Nephron progenitor cell (in vitro differentiated cells): ENCODE data around the gene BPIFB2.
"Not testable (repeated sequence)": the region's sequence is repeated elsewhere in the genome, so short reads cannot be mapped to it uniquely, and the experiment has no call there.

Experiments
- DNase-seq: peaks from one replicate; pipeline ENCODE4 v3.0.0; 2021
- H3K27ac Mint-ChIP-seq: 2 replicates; pipeline ENCODE4 v1.8.0; 2021; ENCODE audit warnings: mild to moderate bottlenecking, moderate library complexity, mixed read lengths
- H3K27me3 Mint-ChIP-seq: 2 replicates; pipeline ENCODE4 v1.8.0; 2021; ENCODE audit warnings: mild to moderate bottlenecking, low read depth, mixed read lengths; ENCODE audit not compliant: poor library complexity
- H3K36me3 Mint-ChIP-seq: 2 replicates; pipeline ENCODE4 v1.8.0; 2021; ENCODE audit warnings: low read depth, mixed read lengths
- H3K4me1 Mint-ChIP-seq: 2 replicates; pipeline ENCODE4 v1.8.0; 2021; ENCODE audit warnings: mixed read lengths
- H3K4me3 Mint-ChIP-seq: 2 replicates; pipeline ENCODE4 v1.8.0; 2021; ENCODE audit warnings: mild to moderate bottlenecking, moderate library complexity, mixed read lengths
- H3K9me3 Mint-ChIP-seq: 2 replicates; pipeline ENCODE4 v1.8.0; 2021; ENCODE audit warnings: mild to moderate bottlenecking, moderate library complexity, mixed read lengths
- TF ChIP-seq, protein P1 (sequence below): fragments of 200-600 bp; sonication (generic); IDR thresholded peaks from 2 replicates; pipeline ENCODE4 v1.5.0; 2021; ENCODE audit warnings: antibody characterized with exemption

The BPIFB2 gene

DNA sequence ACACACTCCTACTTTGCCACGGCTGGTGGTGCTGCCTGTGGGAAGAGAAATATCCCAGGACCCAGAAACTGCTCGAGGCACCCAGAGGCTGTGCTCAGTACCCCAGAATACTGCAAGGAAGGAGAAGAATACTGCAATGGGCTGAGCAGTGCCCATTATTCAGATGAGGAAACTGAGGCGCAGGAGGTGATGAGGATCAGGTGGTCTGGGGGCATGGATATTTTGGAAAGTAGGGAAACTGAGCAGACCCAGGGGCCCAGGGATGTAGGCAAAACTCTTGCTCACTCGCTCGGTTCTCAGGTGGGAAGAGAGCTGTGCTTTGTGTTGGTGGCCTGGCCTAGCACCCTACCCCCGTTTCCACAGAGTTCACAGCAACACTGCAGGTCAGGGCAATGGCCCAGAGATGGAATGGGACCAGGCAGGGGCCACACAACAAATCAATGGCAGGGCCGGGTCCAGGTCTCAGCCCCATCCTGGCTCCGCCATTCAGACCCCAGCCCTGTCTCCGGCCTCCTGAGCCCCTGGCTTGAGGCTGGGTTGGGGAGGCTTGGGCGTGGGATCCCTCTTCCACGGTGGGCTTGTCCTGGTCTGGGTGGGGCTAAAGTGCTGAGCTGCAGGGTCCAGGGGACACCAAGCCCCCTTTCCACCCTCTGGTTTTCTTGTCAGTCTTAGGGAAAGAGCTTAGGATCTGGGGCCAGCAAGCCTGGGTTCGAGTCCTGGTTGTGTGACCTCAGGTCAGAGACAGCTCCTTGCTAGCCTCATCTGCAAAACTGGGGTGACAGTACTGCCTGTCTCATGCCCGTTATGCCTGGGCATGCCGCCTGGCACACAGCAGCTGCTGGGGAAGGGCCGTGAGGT is 37.2 kb upstream of the BPIFB2 start:
- peaks cover 34% of the 10 kb centered on the region for H3K4me1 Mint-ChIP-seq
- TF ChIP-seq, protein P1, sequence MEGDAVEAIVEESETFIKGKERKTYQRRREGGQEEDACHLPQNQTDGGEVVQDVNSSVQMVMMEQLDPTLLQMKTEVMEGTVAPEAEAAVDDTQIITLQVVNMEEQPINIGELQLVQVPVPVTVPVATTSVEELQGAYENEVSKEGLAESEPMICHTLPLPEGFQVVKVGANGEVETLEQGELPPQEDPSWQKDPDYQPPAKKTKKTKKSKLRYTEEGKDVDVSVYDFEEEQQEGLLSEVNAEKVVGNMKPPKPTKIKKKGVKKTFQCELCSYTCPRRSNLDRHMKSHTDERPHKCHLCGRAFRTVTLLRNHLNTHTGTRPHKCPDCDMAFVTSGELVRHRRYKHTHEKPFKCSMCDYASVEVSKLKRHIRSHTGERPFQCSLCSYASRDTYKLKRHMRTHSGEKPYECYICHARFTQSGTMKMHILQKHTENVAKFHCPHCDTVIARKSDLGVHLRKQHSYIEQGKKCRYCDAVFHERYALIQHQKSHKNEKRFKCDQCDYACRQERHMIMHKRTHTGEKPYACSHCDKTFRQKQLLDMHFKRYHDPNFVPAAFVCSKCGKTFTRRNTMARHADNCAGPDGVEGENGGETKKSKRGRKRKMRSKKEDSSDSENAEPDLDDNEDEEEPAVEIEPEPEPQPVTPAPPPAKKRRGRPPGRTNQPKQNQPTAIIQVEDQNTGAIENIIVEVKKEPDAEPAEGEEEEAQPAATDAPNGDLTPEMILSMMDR, result no peak
- peaks cover 7% of the 10 kb centered on the region for H3K27me3 Mint-ChIP-seq
- no peak overlapping the region for H3K4me3 Mint-ChIP-seq
- H3K27ac Mint-ChIP-seq, result peak overlapping the region; percentile 73
- DNase-seq, result no peak
- no peaks in the 10 kb centered on the region for H3K36me3 Mint-ChIP-seq
- H3K9me3 Mint-ChIP-seq, result no peaks in the 10 kb centered on the region

DNA sequence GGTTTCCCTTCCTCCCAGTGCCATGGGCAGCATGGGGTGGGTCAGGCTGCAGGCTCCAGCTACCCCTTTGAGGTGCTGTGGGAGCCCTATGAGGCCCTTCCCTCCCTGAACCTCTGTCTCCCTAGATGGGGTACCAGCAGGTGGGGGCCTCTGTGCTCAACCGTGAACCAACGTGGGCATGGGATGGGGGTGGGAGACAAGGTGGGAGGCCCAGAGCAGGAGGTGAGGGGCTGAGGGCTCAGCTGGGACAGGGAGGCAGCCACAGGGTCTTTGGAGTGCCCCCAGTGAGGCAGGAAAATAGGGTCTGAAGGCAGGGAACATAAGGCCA is 36.6 kb upstream of the BPIFB2 start:
- peaks cover 34% of the 10 kb centered on the region for H3K4me1 Mint-ChIP-seq
- DNase-seq, result no peak
- H3K36me3 Mint-ChIP-seq, result no peaks in the 10 kb centered on the region
- no peak overlapping the region for H3K27ac Mint-ChIP-seq
- no peak overlapping the region for H3K4me3 Mint-ChIP-seq
- TF ChIP-seq, protein P1, result no peak
- no peaks in the 10 kb centered on the region for H3K9me3 Mint-ChIP-seq
- H3K27me3 Mint-ChIP-seq, result peaks cover 11% of the 10 kb centered on the region

DNA sequence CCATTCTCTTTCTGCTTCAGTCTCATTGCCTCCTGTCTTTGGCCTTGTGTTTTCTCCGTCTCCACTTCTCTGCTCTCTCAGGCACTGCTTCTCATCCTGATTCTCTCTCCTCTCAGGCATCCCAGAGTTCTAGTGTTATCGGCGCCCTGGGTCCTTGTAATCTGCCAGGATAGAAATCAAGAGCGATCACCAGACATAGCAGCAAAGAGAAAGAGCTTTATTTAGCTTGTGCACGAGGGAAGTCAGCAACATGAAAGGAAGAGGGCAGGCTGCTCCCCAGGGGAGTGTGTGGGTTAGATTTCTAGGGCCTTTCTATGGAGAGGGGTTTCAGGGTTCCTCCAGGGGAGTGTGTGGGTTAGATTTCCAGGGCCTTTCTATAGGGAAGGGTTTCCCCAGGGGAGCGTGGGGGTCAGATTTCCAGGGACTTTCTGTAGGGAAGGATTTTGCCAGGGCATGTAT is 35.8 kb upstream of the BPIFB2 start:
- peak; percentile 34 for DNase-seq
- H3K36me3 Mint-ChIP-seq, result no peaks in the 10 kb centered on the region

DNA sequence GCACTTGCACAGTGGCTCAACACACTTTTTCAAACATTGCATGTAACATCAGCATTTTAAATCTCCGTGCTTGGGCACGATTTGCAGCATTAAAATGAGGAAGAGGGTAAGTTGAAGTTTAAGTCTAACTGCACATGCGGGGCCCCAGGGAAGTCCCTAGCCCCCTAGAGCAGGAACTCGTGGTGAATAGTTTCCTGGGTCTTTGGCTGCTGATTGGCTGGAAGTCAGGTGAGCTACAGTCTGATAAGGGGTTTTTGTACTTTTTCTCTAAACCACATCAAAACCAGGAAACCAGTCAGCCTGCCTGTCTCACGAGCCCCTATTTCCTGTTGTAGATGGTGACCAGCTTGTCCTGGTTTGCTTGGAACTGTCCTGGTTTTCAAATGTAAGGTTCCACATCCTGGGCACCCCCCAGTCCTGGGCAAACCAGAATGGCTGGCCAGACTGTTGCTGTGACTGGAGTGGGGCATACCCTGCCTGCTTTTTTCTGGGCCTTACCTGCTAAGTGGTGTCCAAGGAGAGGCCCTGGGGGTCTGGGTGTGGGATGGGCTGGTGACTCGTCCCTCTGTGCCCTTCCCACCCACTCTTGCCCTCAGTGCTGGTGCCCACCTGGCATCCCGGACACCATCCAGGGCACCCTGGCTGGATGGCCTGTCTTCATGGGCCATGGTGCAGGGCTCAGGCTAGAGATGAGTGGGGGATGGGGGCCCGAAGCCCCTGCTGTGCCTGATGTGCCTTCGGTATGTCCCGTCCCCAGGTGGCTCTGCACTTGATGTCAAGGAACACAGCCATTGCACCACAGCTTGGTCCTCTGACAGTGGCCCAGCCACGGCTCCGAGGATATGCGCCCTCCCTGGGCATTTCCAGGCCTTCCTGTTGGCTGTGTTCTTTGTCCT is 35.1 kb upstream of the BPIFB2 start:
- Mint-ChIP-seq H3K27me3 (peaks cover 4% of the 10 kb centered on the region), H3K4me1 (peaks cover 34% of the 10 kb centered on the region), H3K4me3 (no peak overlapping the region), H3K9me3 (peaks cover 8% of the 10 kb centered on the region), H3K36me3 (no peaks in the 10 kb centered on the region), H3K27ac (no peak overlapping the region)
- DNase-seq, result no peak
- TF ChIP-seq, protein P1, result no peak

More for the DNA sequence above, 35.8 kb upstream of the BPIFB2 start:
- Mint-ChIP-seq H3K4me1 (peaks cover 34% of the 10 kb centered on the region), H3K4me3 (no peak overlapping the region), H3K9me3 (peaks cover 6% of the 10 kb centered on the region), H3K27me3 (peaks cover 7% of the 10 kb centered on the region), H3K27ac (no peak overlapping the region)
- TF ChIP-seq, protein P1, result no peak

DNA sequence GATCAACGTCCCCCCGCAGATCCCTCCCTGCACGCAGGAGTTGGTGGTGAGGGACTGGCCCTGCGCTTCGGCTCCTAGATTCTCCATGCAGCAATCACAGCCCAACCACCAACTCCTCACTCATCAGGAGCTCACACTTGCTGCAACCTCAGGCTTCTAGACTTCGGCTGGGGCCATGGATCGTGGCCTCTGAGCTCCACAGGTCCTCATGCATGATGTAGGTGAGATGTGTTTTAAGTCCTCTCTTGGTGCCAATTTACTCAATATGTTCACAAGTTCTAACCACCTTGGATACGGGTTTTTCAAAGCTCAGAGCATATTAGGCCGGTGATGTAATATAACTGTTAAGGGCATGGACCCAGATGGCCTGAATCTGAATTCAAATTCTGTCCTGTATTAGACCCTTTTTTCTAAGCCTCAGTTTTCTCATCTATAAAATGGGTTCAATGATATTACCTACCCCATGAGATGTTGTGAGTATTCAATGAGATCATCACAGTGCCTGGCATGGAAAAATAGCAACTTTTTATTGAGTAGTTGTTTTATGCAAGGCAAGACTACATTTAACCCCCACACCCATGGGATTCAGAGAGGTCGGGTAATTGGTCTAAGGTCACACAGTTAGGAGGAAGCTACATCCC is 34.3 kb upstream of the BPIFB2 start:
- Mint-ChIP-seq H3K9me3 (peaks cover 8% of the 10 kb centered on the region), H3K4me1 (peaks cover 34% of the 10 kb centered on the region), H3K27me3 (peaks cover 4% of the 10 kb centered on the region), H3K36me3 (no peaks in the 10 kb centered on the region), H3K27ac (no peak overlapping the region), H3K4me3 (no peak overlapping the region)
- DNase-seq, result no peak
- TF ChIP-seq, protein P1, result no peak

DNA sequence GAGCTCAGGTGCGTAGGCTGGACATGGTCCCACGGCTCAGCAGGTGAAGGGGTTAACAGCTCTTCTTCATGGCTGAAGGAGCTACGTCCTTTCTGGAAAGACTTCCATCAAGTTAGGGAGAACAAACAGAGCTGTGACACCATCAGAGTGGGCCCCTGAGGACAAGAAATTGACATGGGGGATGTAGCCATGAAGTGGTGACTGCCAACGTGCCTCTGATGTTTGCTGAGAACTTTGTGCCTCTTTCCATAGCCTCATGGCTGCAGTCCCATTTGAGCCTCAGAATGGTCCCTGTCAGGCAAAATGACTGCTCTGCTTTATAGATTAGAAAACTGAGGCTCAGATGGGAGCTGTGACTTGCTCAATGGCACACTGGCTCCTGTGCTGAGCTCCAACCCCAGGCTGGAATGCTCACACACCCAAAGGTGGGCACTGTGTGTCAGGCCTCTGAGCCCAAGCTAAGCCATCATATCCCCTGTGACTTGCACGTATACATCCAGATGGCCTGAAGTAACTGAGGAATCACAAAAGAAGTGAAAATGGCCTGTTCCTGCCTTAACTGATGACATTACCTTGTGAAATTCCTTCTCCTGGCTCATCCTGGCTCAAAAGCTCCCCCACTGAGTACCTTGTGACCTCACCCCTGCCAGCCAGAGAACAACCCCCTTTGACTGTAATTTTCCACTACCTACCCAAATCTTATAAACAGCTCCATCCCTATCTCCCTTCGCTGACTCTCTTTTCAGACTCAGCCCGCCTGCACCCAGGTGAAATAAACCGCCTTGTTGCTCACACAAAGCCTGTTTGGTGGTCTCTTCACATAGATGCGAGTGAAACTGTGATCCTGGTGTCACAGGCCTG is 33.1 kb upstream of the BPIFB2 start:
- H3K9me3 Mint-ChIP-seq, DNase-seq, H3K4me3 Mint-ChIP-seq, H3K27me3 Mint-ChIP-seq, H3K36me3 Mint-ChIP-seq: not testable (repeated sequence)
- Mint-ChIP-seq H3K27ac (peak overlapping the region; percentile 97), H3K4me1 (peaks cover 25% of the 10 kb centered on the region)

DNA sequence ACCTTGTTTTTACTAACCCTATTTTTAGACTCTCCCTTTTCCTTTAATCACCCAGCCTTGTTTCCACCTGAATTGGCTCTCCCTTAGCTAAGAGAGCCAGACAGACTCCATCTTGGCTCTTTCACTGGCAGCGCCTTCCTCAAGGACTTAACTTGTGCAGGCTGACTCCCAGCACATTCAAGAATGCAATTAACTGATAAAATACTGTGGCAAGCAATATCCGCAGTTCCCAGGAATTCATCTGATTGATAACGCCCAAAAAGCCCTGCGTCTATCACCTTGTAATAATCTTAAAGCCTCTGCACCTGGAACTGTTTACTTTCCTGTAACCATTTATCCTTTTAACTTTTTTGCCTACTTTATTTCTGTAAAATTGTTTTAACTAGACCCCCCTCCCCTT is 32.4 kb upstream of the BPIFB2 start:
- H3K9me3 Mint-ChIP-seq, H3K36me3 Mint-ChIP-seq, H3K27me3 Mint-ChIP-seq, DNase-seq, H3K4me3 Mint-ChIP-seq, H3K27ac Mint-ChIP-seq: not testable (repeated sequence)
- peaks cover 25% of the 10 kb centered on the region for H3K4me1 Mint-ChIP-seq
